Measurements from ENCODE around the gene CPEB4. TPM values are rescaled to one million over a fixed set of nuclear protein-coding genes. Genes with fewer than 3 reads are reported as not detected.

The CPEB4 gene
- total RNA-seq, 2 donors from 2014 or later, result 9.4 to 11.3 TPM

DNA sequence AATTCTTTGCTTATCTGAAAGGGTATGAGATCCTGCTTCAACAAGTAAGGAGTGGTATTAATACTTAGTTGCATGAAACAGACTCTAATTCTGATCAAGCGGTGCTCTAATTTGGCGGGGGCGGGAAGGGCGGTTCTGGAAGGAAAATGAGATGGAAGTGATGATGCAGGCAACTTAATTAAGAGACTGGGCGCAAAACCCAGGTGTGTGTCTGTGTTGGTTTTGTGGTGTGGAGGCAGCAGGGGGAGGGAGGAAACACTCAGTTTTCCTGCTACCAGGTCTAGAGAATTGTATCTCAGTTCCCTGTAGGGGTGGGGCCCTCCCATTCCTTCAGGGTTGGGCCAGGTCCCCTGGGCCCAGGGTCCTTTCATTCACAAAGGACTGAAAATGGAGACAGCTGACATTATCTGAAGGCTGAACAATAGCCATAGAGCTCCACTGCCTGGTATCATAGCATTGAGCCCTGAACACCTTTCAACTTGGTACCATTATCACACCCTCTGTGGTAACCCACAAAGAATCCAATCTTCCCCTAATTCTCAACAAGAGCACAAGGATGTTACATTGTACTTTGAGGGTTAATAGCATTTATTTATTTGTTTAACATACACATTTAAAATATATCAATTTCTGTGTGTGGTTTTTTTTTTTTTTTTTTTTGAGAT is 83.7 kb downstream of the CPEB4 start:
- H3K27me3 ChIP-seq (ENCODE audit: control insufficient read depth, insufficient read depth, low read length, poor library complexity, severe bottlenecking), result no peaks in the 10 kb centered on the region
- H3K27ac Mint-ChIP-seq, result peak overlapping the region; percentile 10
- peaks cover 54% of the 10 kb centered on the region for H3K4me1 Mint-ChIP-seq
- no peak for TF ChIP-seq CTCF (conservative IDR thresholded peaks at IDR 0.05)
- no peak overlapping the region for H3K4me3 Mint-ChIP-seq
- peaks cover 12% of the 10 kb centered on the region for H3K4me1 ChIP-seq (ENCODE audit: control insufficient read depth, insufficient read depth, low read length)
- no peak overlapping the region for H3K27ac ChIP-seq (ENCODE audit: low read depth, low read length)
- H3K9ac ChIP-seq (ENCODE audit: extremely low read depth, low read length, poor library complexity, severe bottlenecking), result no peak overlapping the region
- 94 to 100% methylated on average over 4 to 5 of the region's 5 CpGs for WGBS, 2 experiments (ENCODE audit: insufficient coverage in 1 of 2, insufficient read length in 1 of 2)
- no peaks in the 10 kb centered on the region for H3K36me3 Mint-ChIP-seq (ENCODE audit: low read depth)
- DNase-seq, result no peak
- H3K4me3 ChIP-seq (ENCODE audit: low read length), result no peak overlapping the region
- H3K36me3 ChIP-seq (ENCODE audit: control insufficient read depth, insufficient read depth, low read length), result no peaks in the 10 kb centered on the region
- no peaks in the 10 kb centered on the region for H3K27me3 Mint-ChIP-seq (ENCODE audit: insufficient read depth)
- H3K9me3 Mint-ChIP-seq, result no peaks in the 10 kb centered on the region
- H3K9me3 ChIP-seq (ENCODE audit: control insufficient read depth, low read length), result no peaks in the 10 kb centered on the region

DNA sequence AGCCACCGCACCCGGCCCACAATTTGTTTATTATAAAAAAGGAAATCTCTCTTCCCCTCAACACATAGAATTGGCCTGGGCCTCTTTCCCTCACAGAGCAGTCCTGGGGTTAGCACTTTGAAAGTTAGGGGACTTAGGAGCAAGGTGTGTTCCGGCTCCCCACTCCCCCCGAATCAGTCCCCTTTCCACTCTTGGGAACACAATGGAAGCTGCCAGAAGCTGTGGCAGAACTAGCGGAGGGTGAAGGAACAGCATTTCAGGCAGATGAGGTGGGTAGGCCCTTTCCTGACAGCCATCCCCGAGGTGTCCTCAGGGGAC is 84.4 kb downstream of the CPEB4 start:
- Mint-ChIP-seq H3K4me1 (peaks cover 52% of the 10 kb centered on the region), H3K36me3 (ENCODE audit: low read depth) (no peaks in the 10 kb centered on the region), H3K9me3 (no peaks in the 10 kb centered on the region), H3K27me3 (ENCODE audit: insufficient read depth) (no peaks in the 10 kb centered on the region), H3K27ac (peak overlapping the region; percentile 79), H3K4me3 (peak overlapping the region; percentile 59)
- no peaks in the 10 kb centered on the region for H3K9me3 ChIP-seq (ENCODE audit: control insufficient read depth, low read length)
- H3K27me3 ChIP-seq (ENCODE audit: control insufficient read depth, insufficient read depth, low read length, poor library complexity, severe bottlenecking), result no peaks in the 10 kb centered on the region
- 88 to 89% methylated on average over 3 to 5 of the region's 6 CpGs for WGBS, 2 experiments (ENCODE audit: insufficient coverage in 1 of 2, insufficient read length in 1 of 2)
- no peak overlapping the region for H3K9ac ChIP-seq (ENCODE audit: extremely low read depth, low read length, poor library complexity, severe bottlenecking)
- no peak for DNase-seq
- no peak overlapping the region for H3K27ac ChIP-seq (ENCODE audit: low read depth, low read length)
- H3K4me3 ChIP-seq (ENCODE audit: low read length), result no peak overlapping the region
- peaks cover 12% of the 10 kb centered on the region for H3K4me1 ChIP-seq (ENCODE audit: control insufficient read depth, insufficient read depth, low read length)
- TF ChIP-seq CTCF (conservative IDR thresholded peaks at IDR 0.05), result no peak
- no peaks in the 10 kb centered on the region for H3K36me3 ChIP-seq (ENCODE audit: control insufficient read depth, insufficient read depth, low read length)

DNA sequence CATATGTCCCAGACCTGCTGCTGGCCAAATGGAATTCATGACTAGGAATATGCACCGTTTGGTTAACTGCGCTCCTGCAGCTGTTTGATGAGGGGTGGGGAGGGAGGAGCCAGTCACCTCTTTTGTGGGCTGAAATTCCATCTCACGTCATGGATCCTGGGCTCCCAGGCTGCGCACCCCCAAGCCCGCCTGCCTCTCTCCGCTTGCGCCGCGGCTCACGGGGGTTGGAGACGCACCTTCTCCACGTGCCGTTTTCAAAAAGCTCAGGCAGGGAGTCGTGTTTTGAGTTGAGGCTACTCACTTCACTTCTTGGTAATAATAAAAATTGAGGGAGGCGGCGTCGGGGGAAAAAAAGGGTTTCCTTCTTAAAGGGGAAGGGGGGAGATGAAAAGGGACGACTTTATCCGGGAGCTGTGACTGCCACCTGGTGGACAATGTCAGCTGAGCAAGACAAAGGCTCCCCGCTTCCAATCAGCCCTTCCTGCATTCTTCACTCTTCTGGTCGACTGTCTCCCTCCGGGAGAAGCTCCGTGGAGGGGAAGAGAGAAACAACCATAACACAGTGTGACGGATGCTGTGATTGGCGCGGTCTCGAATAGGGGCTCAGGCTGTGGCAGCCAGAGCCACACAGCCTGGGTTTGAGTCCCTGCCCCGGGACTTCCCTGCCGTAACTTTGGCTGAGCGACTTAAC is 84.9 kb downstream of the CPEB4 start:
- no peak overlapping the region for H3K9ac ChIP-seq (ENCODE audit: extremely low read depth, low read length, poor library complexity, severe bottlenecking)
- 32 to 53% methylated on average over 19 to 30 of the region's 30 CpGs for WGBS, 2 experiments (ENCODE audit: insufficient coverage in 1 of 2, insufficient read length in 1 of 2)
- TF ChIP-seq CTCF (conservative IDR thresholded peaks at IDR 0.05), result peak; percentile 95
- peak overlapping the region; percentile 60 for H3K4me3 ChIP-seq (ENCODE audit: low read length)
- peak; percentile 95 for DNase-seq
- no peak overlapping the region for H3K27ac ChIP-seq (ENCODE audit: low read depth, low read length)
- H3K4me1 Mint-ChIP-seq, result peaks cover 47% of the 10 kb centered on the region
- H3K4me1 ChIP-seq (ENCODE audit: control insufficient read depth, insufficient read depth, low read length), result peaks cover 12% of the 10 kb centered on the region
- H3K36me3 ChIP-seq (ENCODE audit: control insufficient read depth, insufficient read depth, low read length), result no peaks in the 10 kb centered on the region
- no peaks in the 10 kb centered on the region for H3K9me3 ChIP-seq (ENCODE audit: control insufficient read depth, low read length)
- no peaks in the 10 kb centered on the region for H3K27me3 ChIP-seq (ENCODE audit: control insufficient read depth, insufficient read depth, low read length, poor library complexity, severe bottlenecking)
- H3K9me3 Mint-ChIP-seq, result no peaks in the 10 kb centered on the region
- no peaks in the 10 kb centered on the region for H3K27me3 Mint-ChIP-seq (ENCODE audit: insufficient read depth)
- peak overlapping the region; percentile 59 for H3K4me3 Mint-ChIP-seq
- H3K36me3 Mint-ChIP-seq (ENCODE audit: low read depth), result no peaks in the 10 kb centered on the region
- H3K27ac Mint-ChIP-seq, result peak overlapping the region; percentile 79

All from endodermal cell (in vitro differentiated cells).